ENCODE data around the gene EGF. TPM values are rescaled to one million over a fixed set of nuclear protein-coding genes. Genes with fewer than 3 reads are reported as not detected.

EGF gene
- total RNA-seq, 1 experiment from 2014 or later, result 0.25 TPM

- Histone ChIP-seq H3K4me1 (no peaks in the 10 kb centered on the region), H3K27me3 (replicated peaks; ENCODE audit: control insufficient read depth, insufficient read depth, low read length) (no peaks in the 10 kb centered on the region), H3K9me3 (no peaks in the 10 kb centered on the region), H3K4me3 (ENCODE audit: low read depth, low read length) (no peak overlapping the region), H3K36me3 (ENCODE audit: control insufficient read depth, insufficient read depth, low read length) (no peaks in the 10 kb centered on the region)
- ChIA-PET CTCF (no interaction called here), POLR2A (no interaction called here)
- H3K9me3 Mint-ChIP-seq (ENCODE audit: unreplicated experiment), result no peaks in the 10 kb centered on the region
- no peaks in the 10 kb centered on the region for H3K36me3 Mint-ChIP-seq (ENCODE audit: insufficient read depth, unreplicated experiment)
- no peak overlapping the region for H3K4me3 Mint-ChIP-seq (ENCODE audit: unreplicated experiment)
- no peak for DNase-seq
- no peaks in the 10 kb centered on the region for H3K4me1 Mint-ChIP-seq (ENCODE audit: low read depth, unreplicated experiment)
- no peak overlapping the region for H3K27ac Mint-ChIP-seq (ENCODE audit: unreplicated experiment)
- H3K27me3 Mint-ChIP-seq (ENCODE audit: insufficient read depth, unreplicated experiment), result no peaks in the 10 kb centered on the region
- intact Hi-C loops (cut with micrococcal nuclease; ENCODE audit: unreplicated experiment), result no loop called here
- TF ChIP-seq CTCF (IDR thresholded peaks at IDR 0.05; ENCODE audit: insufficient read depth in 1 of 2, low read depth in 1 of 2, low read length in 1 of 2, severe bottlenecking in 1 of 2, unreplicated experiment in 1 of 2), result no peak
- BruUV-seq (replicated peaks), result no TSS peak
These were observed 26.4 kb upstream of the EGF start for GRCh38 chr4:109886303-109886702.

DNA sequence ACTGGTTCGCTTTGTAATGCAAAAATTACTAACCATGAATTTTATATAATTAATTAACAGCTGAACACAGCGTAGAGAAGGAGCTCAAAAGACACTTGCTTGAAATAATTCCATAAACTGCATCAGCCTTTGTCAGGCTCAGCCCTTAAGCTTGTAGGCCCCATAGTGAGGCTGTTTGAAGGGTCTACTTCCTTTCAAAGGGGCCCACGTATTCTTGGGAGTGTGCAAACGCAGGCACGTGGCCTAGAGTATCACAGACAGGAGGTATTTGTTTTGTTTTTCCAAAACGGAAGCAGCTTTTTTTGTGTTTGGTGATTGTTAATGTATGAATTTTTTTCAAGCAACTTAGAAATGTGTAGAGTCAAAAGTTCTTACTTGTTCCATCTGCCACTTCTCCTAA is 25.6 kb upstream of the EGF start:
- Histone ChIP-seq H3K4me3 (ENCODE audit: low read depth, low read length) (no peak overlapping the region), H3K4me1 (no peaks in the 10 kb centered on the region), H3K27me3 (replicated peaks; ENCODE audit: control insufficient read depth, insufficient read depth, low read length) (no peaks in the 10 kb centered on the region), H3K36me3 (ENCODE audit: control insufficient read depth, insufficient read depth, low read length) (no peaks in the 10 kb centered on the region), H3K9me3 (no peaks in the 10 kb centered on the region)
- H3K27me3 Mint-ChIP-seq (ENCODE audit: insufficient read depth, unreplicated experiment), result no peaks in the 10 kb centered on the region
- ChIA-PET POLR2A (interaction anchor here (0.7 kb wide), 1 partner anchor 74 kb away, joined by 5 read pairs; no protein-coding TSS in a partner anchor), CTCF (no interaction called here)
- H3K36me3 Mint-ChIP-seq (ENCODE audit: insufficient read depth, unreplicated experiment), result no peaks in the 10 kb centered on the region
- DNase-seq, result no peak
- no peak for TF ChIP-seq CTCF (IDR thresholded peaks at IDR 0.05; ENCODE audit: insufficient read depth in 1 of 2, low read depth in 1 of 2, low read length in 1 of 2, severe bottlenecking in 1 of 2, unreplicated experiment in 1 of 2)
- no TSS peak for BruUV-seq (replicated peaks)
- H3K4me3 Mint-ChIP-seq (ENCODE audit: unreplicated experiment), result no peak overlapping the region
- H3K4me1 Mint-ChIP-seq (ENCODE audit: low read depth, unreplicated experiment), result no peaks in the 10 kb centered on the region
- H3K27ac Mint-ChIP-seq (ENCODE audit: unreplicated experiment), result no peak overlapping the region
- no peaks in the 10 kb centered on the region for H3K9me3 Mint-ChIP-seq (ENCODE audit: unreplicated experiment)
- intact Hi-C loops (cut with micrococcal nuclease; ENCODE audit: unreplicated experiment), result no loop called here

DNA sequence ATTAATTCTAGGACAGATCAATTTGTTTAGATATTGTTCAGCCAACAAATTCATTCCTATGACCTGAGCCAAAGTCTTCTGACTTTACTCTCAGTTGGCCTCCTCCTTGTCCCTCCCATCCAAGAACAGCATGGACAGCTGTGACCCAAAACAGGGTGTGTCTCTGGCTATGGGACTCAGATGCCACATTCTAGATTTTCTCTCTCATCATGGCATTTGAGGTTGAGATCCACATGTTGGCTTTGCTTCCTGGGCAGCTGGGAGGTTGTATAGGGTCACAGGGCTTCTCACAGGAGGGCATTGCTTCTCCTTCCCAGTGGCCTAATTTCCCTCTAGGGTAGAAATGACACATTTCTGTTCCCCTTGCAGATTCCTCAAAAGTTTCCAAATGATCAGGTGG is 22.6 kb upstream of the EGF start:
- no peak overlapping the region for H3K4me3 Mint-ChIP-seq (ENCODE audit: unreplicated experiment)
- no TSS peak for BruUV-seq (replicated peaks)
- H3K4me1 Mint-ChIP-seq (ENCODE audit: low read depth, unreplicated experiment), result no peaks in the 10 kb centered on the region
- no peaks in the 10 kb centered on the region for H3K36me3 Mint-ChIP-seq (ENCODE audit: insufficient read depth, unreplicated experiment)
- no peak for DNase-seq
- no peaks in the 10 kb centered on the region for H3K36me3 ChIP-seq (ENCODE audit: control insufficient read depth, insufficient read depth, low read length)
- H3K9me3 Mint-ChIP-seq (ENCODE audit: unreplicated experiment), result no peaks in the 10 kb centered on the region
- no peaks in the 10 kb centered on the region for H3K9me3 ChIP-seq
- TF ChIP-seq CTCF (IDR thresholded peaks at IDR 0.05; ENCODE audit: insufficient read depth in 1 of 2, low read depth in 1 of 2, low read length in 1 of 2, severe bottlenecking in 1 of 2, unreplicated experiment in 1 of 2), result no peak
- H3K4me1 ChIP-seq, result no peaks in the 10 kb centered on the region
- POLR2A ChIA-PET, result no interaction called here
- no peaks in the 10 kb centered on the region for H3K27me3 ChIP-seq (replicated peaks; ENCODE audit: control insufficient read depth, insufficient read depth, low read length)
- H3K4me3 ChIP-seq (ENCODE audit: low read depth, low read length), result no peak overlapping the region
- CTCF ChIA-PET, result no interaction called here
- intact Hi-C loops (cut with micrococcal nuclease; ENCODE audit: unreplicated experiment), result no loop called here
- no peaks in the 10 kb centered on the region for H3K27me3 Mint-ChIP-seq (ENCODE audit: insufficient read depth, unreplicated experiment)
- no peak overlapping the region for H3K27ac Mint-ChIP-seq (ENCODE audit: unreplicated experiment)
